ENCODE measurements around the gene CEP57.
"Not testable (repeated sequence)": the region's sequence is repeated elsewhere in the genome, so short reads cannot be mapped to it uniquely, and the experiment has no call there.

The CEP57 gene

DNA sequence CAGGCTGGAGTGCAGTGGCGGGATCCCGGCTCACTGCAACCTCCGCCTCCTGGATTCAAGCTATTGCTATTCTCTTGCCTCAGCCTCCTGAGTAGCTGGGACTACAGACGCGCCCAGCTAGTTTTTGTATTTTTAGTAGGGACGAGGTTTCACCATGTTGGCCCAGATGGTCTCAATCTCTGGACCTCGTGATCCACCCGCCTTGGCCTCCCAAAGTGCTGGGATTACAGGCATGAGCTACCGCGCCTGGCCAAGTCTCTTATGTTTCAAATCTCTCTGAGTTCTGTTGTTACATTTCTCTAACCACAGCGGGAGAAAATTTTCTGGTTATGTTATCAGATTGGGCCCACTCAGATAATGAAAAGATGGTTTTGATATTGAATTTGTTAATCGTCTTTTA is 10.1 kb downstream of the CEP57 start:
- no peak for DNase-seq

DNA sequence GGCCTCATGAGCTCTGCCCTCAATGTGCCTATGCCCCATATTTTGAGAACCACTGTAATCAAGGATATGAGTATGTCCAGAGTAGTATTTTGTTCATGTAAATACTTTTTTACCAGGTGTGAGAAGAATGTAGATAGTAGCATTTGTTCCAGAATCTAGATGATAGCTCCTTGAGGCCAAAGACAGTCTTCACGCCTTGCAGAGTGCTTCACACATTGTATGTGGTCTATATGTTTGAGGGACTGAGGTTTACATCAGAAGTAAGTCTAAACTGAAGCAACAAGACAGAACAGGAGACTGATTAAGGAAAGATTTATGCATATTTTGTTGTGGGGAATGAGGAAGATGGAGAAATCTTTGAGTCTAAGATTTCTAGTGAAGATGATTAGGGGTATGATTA is 12.5 kb downstream of the CEP57 start:
- no peak for DNase-seq

- no peak for DNase-seq
Observed at GRCh38 chr11:95803973-95804372, 13.7 kb downstream of the CEP57 start.

GRCh38 chr11:95805869-95806268 is 15.6 kb downstream of the CEP57 start:
- DNase-seq, result no peak

GRCh38 chr11:95806464-95806863 is 16.2 kb downstream of the CEP57 start:
- peak; percentile 3 for DNase-seq

DNA sequence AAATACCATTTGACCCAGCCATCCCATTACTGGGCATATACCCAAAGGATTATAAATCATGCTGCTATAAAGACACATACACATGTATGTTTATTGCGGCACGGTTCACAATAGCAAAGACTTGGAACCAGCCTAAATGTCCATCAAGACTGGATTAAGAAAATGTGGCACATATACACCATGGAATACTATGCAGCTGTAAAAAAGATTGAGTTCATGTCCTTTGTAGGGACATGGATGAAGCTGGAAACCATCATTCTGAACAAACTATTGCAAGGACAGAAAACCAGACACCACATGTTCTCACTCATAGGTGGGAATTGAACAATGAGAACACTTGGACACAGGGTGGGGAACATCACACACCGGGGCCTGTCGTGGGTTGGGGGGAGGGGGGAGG is 20.8 kb downstream of the CEP57 start:
- not testable (repeated sequence) for DNase-seq

DNA sequence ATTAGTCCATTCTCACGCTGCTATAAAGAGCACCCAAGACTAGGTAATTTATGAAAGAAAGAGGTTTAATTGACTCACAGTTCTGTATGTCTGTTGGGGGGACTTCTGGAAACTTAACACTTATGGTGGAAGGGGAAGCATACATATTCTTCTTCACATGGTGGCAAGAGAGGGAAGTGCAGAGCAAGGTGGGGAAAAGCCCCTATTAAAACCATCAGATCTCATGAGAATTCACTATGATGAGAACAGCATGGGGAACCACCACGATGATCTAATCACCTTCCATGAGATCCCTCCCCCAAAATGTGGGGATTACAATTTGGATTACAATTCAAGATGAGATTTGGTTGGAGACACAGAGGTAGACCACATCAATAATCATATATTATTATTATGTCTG is 25.7 kb downstream of the CEP57 start:
- no peak for DNase-seq

GRCh38 chr11:95821640-95822039 is 31.3 kb downstream of the CEP57 start:
- DNase-seq, result no peak

GRCh38 chr11:95827696-95828095 is 37.4 kb downstream of the CEP57 start:
- no peak for DNase-seq

GRCh38 chr11:95829580-95830259 is 39.4 kb downstream of the CEP57 start:
- DNase-seq, result no peak

DNA sequence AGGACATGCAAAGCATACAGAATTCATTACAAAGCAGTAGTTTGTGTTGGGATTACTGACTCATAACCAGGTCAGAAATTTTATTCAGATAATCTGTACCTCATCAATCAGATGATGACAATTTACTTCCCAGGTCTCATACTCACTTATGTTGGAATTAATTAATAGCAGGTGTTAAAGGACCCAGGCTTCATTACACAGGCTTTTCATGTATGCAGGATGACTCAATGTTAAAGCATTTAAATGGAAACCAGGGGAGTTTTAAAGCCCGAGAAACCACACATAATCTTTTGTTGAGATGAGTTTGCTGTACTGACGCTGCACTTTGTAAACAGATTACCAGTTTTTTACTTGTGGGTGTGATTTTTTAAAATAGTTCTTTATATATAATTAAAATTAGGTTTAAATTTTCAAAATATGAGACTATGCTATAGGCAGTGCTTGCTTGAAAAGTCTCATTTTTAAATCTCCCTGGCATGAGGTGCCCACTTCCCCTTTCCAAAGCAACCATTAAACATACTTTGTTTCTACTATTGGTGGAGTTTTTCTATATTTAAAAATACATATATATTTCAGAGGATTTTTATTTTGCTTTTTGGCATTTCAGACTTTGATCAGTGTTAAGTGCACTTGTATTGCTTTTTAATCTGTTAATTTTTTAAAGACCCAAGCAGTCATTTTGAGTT is 41.0 kb downstream of the CEP57 start:
- DNase-seq, result no peak

GRCh38 chr11:95832763-95833162 is 42.5 kb downstream of the CEP57 start:
- no peak for DNase-seq

- DNase-seq, result no peak
Observed at GRCh38 chr11:95833378-95833777, 43.1 kb downstream of the CEP57 start.

GRCh38 chr11:95835351-95835750 is 45.1 kb downstream of the CEP57 start:
- no peak for DNase-seq

GRCh38 chr11:95835768-95836488 is 45.6 kb downstream of the CEP57 start:
- DNase-seq, result peak; percentile 67

GRCh38 chr11:95845167-95845566 is 54.9 kb downstream of the CEP57 start:
- DNase-seq, result no peak

- peak; percentile 11 for DNase-seq
Observed at GRCh38 chr11:95849087-95849825, 59.0 kb downstream of the CEP57 start.

DNA sequence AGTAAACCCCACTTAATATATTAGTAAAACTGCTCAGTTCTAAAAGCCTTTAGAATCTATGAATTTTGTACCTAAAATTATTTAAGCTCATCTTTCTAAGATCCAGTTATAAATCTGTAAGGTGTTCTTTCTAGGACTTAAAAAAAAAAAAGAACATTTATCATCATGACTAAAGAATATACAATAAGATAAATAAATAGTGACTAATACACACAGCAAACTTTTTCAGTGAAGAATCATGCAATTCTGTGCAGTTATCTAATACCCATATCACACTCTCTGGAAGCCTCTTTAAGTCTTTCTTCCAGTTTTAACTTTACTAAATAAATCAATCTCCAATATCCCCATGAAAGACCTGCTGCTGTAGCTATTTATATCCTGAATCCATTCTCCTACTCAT is 59.8 kb downstream of the CEP57 start:
- DNase-seq, result no peak

GRCh38 chr11:95853138-95853537 is 62.8 kb downstream of the CEP57 start:
- no peak for DNase-seq

- no peak for DNase-seq
Observed at GRCh38 chr11:95853862-95854261, 63.6 kb downstream of the CEP57 start.

DNA sequence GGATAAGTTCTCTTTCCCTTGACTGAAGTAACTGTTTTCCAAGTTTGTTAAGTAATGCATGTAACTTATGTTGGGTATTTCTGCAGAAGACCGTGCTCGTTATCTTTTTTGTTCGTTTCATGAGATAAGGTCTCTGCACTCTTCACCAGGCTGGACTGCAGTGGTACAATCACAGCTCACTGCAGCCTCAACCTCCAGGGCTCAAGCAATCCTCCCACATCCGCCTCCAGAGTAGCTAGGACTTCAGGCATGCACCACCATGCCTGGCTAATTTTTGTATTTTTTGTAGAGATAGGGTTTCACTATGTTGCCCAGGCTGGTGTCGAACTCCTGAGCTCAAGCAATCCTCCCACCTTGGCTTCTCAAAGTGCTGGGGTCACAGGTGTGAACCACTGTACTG is 64.1 kb downstream of the CEP57 start:
- not testable (repeated sequence) for DNase-seq

DNA sequence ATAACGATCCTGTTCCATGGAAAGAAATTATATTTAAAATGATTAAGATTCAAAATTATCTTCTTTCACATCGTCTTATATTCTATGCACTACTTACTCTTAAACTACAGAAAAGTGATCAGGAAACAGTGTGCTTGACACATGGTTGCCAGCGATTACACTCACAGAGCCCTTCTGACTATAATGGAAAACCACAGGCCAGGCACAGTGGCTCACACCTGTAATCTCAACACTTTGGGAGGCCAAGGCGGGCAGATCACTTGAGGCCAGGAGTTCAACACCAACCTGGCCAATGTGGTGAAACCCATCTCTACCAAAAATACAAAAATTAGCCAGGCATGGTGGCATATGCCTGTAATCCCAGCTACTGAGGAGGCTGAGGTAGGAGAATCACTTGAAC is 69.7 kb downstream of the CEP57 start:
- DNase-seq, result not testable (repeated sequence)

GRCh38 chr11:95863486-95864140 is 73.3 kb downstream of the CEP57 start:
- DNase-seq, result no peak
